ENCODE data around the gene ZNF565. TPM values are rescaled to one million over a fixed set of nuclear protein-coding genes. Genes with fewer than 3 reads are reported as not detected.

The ZNF565 gene
- total RNA-seq, 1 donor from 2014 or later, result 6.2 TPM

DNA sequence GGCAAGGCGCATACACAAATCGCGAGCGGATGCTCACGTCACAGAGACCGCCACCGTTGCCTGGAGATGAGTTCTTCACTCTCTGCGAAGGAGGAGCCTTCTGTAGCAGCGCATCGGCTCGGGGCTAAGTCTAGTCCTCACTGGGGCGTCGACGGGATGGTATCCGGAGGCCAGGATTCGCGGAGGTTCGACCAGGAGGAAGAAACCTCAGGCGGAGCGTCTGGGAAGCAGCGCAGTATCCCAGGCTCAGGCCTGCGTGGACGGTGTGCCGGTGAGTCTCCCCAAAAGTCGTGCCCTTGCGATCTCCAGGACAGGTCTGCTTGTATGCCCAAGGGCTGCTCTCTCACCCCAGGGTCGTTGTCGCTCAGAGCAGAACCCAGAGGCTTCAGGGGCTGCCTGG, 40.9 kb upstream of the ZNF565 start:
- Histone ChIP-seq H3K27me3 (no peaks in the 10 kb centered on the region), H3K4me1 (no peaks in the 10 kb centered on the region), H3K79me2 (ENCODE audit: low read depth) (no peaks in the 10 kb centered on the region), H3F3A (ENCODE audit: low read depth) (no peaks in the 10 kb centered on the region), H3K27ac (no peak overlapping the region), H3K36me3 (no peaks in the 10 kb centered on the region), H3K4me2 (no peak overlapping the region), H3K4me3 (no peak overlapping the region), H2AFZ (replicated peaks) (no peak overlapping the region), H3K9me3 (ENCODE audit: low read depth) (no peaks in the 10 kb centered on the region), H3K9ac (no peak overlapping the region), H4K20me1 (ENCODE audit: low read depth) (no peaks in the 10 kb centered on the region)
- peaks cover 16% of the 10 kb centered on the region for H3K36me3 Mint-ChIP-seq
- H3K27me3 Mint-ChIP-seq (ENCODE audit: insufficient read depth, low read depth), result peaks cover 6% of the 10 kb centered on the region
- TF ChIP-seq EZH2 (IDR thresholded peaks at IDR 0.05), result no peak
- no peak overlapping the region for H3K27ac Mint-ChIP-seq
- peaks cover 43% of the 10 kb centered on the region for H3K9me3 Mint-ChIP-seq
- peaks cover 3% of the 10 kb centered on the region for H3K4me1 Mint-ChIP-seq
- no peak overlapping the region for H3K4me3 Mint-ChIP-seq
- no peak for DNase-seq (ENCODE audit: low spot score)

DNA sequence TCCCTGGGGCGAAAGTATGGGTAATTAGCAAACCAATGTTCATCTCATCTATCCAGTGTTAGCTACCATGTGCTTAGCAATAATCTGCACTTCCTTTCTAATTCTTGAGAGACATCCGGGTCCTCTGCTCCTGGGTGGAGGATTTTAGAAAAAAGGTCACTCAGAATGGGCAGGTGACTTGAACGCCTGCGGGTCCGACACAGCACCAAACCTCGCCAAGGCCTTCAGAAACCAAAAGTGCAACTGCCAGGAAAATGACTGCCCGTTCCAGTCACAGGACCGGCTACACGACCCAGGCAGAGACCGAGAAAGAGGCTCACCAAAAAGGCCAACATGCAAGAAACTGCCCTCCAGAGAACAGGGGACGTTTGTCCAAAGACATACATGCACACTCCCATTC, 40.4 kb upstream of the ZNF565 start:
- Histone ChIP-seq H3K27ac (no peak overlapping the region), H3K36me3 (no peaks in the 10 kb centered on the region), H3K4me2 (no peak overlapping the region), H3K9ac (no peak overlapping the region), H3K4me3 (no peak overlapping the region), H3K27me3 (no peaks in the 10 kb centered on the region), H3F3A (ENCODE audit: low read depth) (no peaks in the 10 kb centered on the region), H3K79me2 (ENCODE audit: low read depth) (no peaks in the 10 kb centered on the region), H4K20me1 (ENCODE audit: low read depth) (no peaks in the 10 kb centered on the region), H3K9me3 (ENCODE audit: low read depth) (no peaks in the 10 kb centered on the region), H2AFZ (replicated peaks) (no peak overlapping the region), H3K4me1 (no peaks in the 10 kb centered on the region)
- H3K9me3 Mint-ChIP-seq, result peaks cover 43% of the 10 kb centered on the region
- no peak overlapping the region for H3K27ac Mint-ChIP-seq
- TF ChIP-seq EZH2phosphoT487 (IDR thresholded peaks at IDR 0.05) (no peak), EZH2 (IDR thresholded peaks at IDR 0.05) (no peak)
- TF ChIP-seq, protein P1, sequence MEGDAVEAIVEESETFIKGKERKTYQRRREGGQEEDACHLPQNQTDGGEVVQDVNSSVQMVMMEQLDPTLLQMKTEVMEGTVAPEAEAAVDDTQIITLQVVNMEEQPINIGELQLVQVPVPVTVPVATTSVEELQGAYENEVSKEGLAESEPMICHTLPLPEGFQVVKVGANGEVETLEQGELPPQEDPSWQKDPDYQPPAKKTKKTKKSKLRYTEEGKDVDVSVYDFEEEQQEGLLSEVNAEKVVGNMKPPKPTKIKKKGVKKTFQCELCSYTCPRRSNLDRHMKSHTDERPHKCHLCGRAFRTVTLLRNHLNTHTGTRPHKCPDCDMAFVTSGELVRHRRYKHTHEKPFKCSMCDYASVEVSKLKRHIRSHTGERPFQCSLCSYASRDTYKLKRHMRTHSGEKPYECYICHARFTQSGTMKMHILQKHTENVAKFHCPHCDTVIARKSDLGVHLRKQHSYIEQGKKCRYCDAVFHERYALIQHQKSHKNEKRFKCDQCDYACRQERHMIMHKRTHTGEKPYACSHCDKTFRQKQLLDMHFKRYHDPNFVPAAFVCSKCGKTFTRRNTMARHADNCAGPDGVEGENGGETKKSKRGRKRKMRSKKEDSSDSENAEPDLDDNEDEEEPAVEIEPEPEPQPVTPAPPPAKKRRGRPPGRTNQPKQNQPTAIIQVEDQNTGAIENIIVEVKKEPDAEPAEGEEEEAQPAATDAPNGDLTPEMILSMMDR (IDR thresholded peaks at IDR 0.05), result no peak
- peaks cover 6% of the 10 kb centered on the region for H3K27me3 Mint-ChIP-seq (ENCODE audit: insufficient read depth, low read depth)
- DNase-seq (ENCODE audit: low spot score), result no peak
- no peak overlapping the region for H3K4me3 Mint-ChIP-seq
- peaks cover 16% of the 10 kb centered on the region for H3K36me3 Mint-ChIP-seq
- H3K4me1 Mint-ChIP-seq, result peaks cover 3% of the 10 kb centered on the region

DNA sequence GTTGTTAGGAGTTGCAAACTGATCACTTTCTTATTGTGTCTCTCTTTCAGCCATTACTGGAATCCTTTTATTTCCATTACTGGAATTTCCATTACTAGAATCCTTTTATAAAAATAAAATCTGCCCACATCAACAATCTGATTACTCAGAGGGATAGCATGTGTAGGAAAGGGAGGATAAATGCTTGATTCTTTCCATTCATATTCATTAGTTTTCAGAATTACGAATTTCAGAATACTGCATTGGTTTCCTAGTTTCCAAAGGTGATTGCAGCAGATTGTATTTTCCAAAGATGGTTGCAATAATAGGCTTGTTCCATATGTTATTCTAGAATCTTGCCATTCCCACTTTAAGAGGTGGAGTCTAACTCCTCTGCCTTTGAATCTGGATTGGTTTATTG, 37.6 kb upstream of the ZNF565 start:
- no peaks in the 10 kb centered on the region for H3K36me3 ChIP-seq

DNA sequence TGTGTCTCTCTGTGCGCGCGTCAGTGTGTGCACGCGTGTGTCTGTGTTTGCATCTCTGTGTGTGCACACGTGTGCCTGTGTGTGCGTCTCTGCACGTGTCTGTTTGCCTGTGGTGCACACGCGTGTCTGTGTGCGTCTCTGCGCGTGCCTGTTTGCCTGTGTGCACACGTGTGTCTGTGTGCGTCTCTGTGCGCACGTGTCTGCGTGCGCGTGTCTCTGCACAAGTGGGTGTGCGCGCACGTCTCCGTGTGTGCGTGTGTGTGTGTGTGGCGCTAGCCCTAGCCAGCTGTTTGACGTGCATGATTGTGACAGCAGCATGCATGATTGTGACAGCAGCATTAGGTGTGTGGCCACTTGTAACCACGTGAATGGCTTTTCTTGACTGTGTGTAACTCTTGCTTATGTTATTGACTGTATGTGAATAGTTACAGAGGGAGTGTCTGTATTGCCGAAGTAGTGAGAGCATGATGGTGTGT, 31.6 kb upstream of the ZNF565 start:
- peak overlapping the region; percentile 77 for H3K4me2 ChIP-seq
- no peaks in the 10 kb centered on the region for H3K27me3 Mint-ChIP-seq (ENCODE audit: insufficient read depth, low read depth)
- peak overlapping the region; percentile 62 for H3K4me3 ChIP-seq
- no peaks in the 10 kb centered on the region for H4K20me1 ChIP-seq (ENCODE audit: low read depth)
- peaks cover 27% of the 10 kb centered on the region for H3F3A ChIP-seq (ENCODE audit: low read depth)
- H3K36me3 Mint-ChIP-seq, result peaks cover 19% of the 10 kb centered on the region
- no peak overlapping the region for H3K27ac ChIP-seq
- no peak overlapping the region for H3K27ac Mint-ChIP-seq
- H2AFZ ChIP-seq (replicated peaks), result no peak overlapping the region
- TF ChIP-seq EZH2phosphoT487 (IDR thresholded peaks at IDR 0.05), result no peak
- TF ChIP-seq EZH2 (IDR thresholded peaks at IDR 0.05), result no peak
- TF ChIP-seq, protein P1 (IDR thresholded peaks at IDR 0.05), result no peak
- peaks cover 23% of the 10 kb centered on the region for H3K9me3 Mint-ChIP-seq
- H3K9ac ChIP-seq, result no peak overlapping the region
- no peak overlapping the region for H3K4me3 Mint-ChIP-seq
- H3K36me3 ChIP-seq, result no peaks in the 10 kb centered on the region
- H3K4me1 ChIP-seq, result peaks cover 17% of the 10 kb centered on the region
- H3K4me1 Mint-ChIP-seq, result peaks cover 5% of the 10 kb centered on the region
- H3K27me3 ChIP-seq, result no peaks in the 10 kb centered on the region
- no peak for DNase-seq (ENCODE audit: low spot score)
- no peaks in the 10 kb centered on the region for H3K79me2 ChIP-seq (ENCODE audit: low read depth)
- no peaks in the 10 kb centered on the region for H3K9me3 ChIP-seq (ENCODE audit: low read depth)

More for the DNA sequence above, 37.6 kb upstream of the ZNF565 start:
- Histone ChIP-seq H3K4me1 (peaks cover 4% of the 10 kb centered on the region), H3K27me3 (no peaks in the 10 kb centered on the region), H3K79me2 (ENCODE audit: low read depth) (no peaks in the 10 kb centered on the region), H4K20me1 (ENCODE audit: low read depth) (no peaks in the 10 kb centered on the region), H3K9ac (no peak overlapping the region), H2AFZ (replicated peaks) (no peak overlapping the region), H3K9me3 (ENCODE audit: low read depth) (no peaks in the 10 kb centered on the region), H3F3A (ENCODE audit: low read depth) (peaks cover 5% of the 10 kb centered on the region), H3K4me3 (no peak overlapping the region), H3K4me2 (no peak overlapping the region), H3K27ac (no peak overlapping the region)
- Mint-ChIP-seq H3K27ac (no peak overlapping the region), H3K4me1 (no peaks in the 10 kb centered on the region), H3K27me3 (ENCODE audit: insufficient read depth, low read depth) (peaks cover 4% of the 10 kb centered on the region), H3K9me3 (peaks cover 42% of the 10 kb centered on the region), H3K4me3 (no peak overlapping the region), H3K36me3 (peaks cover 15% of the 10 kb centered on the region)
- no peak for DNase-seq (ENCODE audit: low spot score)
- TF ChIP-seq EZH2phosphoT487 (IDR thresholded peaks at IDR 0.05) (no peak), EZH2 (IDR thresholded peaks at IDR 0.05) (no peak)
- TF ChIP-seq, protein P1 (IDR thresholded peaks at IDR 0.05), result no peak

Data from neural progenitor cell (in vitro differentiated cells).